GM21360 (cell line): ENCODE results near the gene MAPKAPK5.
A peak's percentile ranks its signal among the peaks of the same experiment; 100 is the strongest.
"Not testable (repeated sequence)": the region's sequence is repeated elsewhere in the genome, so short reads cannot be mapped to it uniquely, and the experiment has no call there.

Experiments used
- ATAC-seq: cut with Tn5 transposase; IDR thresholded peaks from one replicate; pipeline ENCODE4 v1.9.1; 2021; ENCODE audit warnings: mild to moderate bottlenecking, moderate library complexity; ENCODE audit not compliant: unreplicated experiment

MAPKAPK5 gene

GRCh38 chr12:111841750-111842555 lies at the start of gene MAPKAPK5:
Gene MAPKAPK5 (plus strand): TSS chr12:111842228. CDS start chr12:111842734, 506 bp downstream.
- ATAC-seq: peak; percentile 80

GRCh38 chr12:111792856-111793235 lies 49.2 kb upstream of the MAPKAPK5 start:
- ATAC-seq: no peak

- no peak for ATAC-seq
These were observed 43.8 kb upstream of the MAPKAPK5 start for GRCh38 chr12:111798182-111798581.

- ATAC-seq: no peak
These were observed 42.3 kb upstream of the MAPKAPK5 start for GRCh38 chr12:111799758-111800157.

GRCh38 chr12:111803038-111803626 lies 38.9 kb upstream of the MAPKAPK5 start:
- ATAC-seq: no peak

GRCh38 chr12:111803851-111804250 lies 38.2 kb upstream of the MAPKAPK5 start:
- no peak for ATAC-seq

GRCh38 chr12:111806304-111806703 lies 35.7 kb upstream of the MAPKAPK5 start:
- ATAC-seq: no peak

- no peak for ATAC-seq
These were observed 34.8 kb upstream of the MAPKAPK5 start for GRCh38 chr12:111807232-111807631.

- peak; percentile 51 for ATAC-seq
These were observed 28.9 kb upstream of the MAPKAPK5 start for GRCh38 chr12:111812881-111813741.

GRCh38 chr12:111816065-111816615 lies 25.9 kb upstream of the MAPKAPK5 start:
- no peak for ATAC-seq

GRCh38 chr12:111816898-111817297 lies 25.1 kb upstream of the MAPKAPK5 start:
- ATAC-seq: not testable (repeated sequence)

- ATAC-seq: no peak
These were observed 23.7 kb upstream of the MAPKAPK5 start for GRCh38 chr12:111818340-111818739.

GRCh38 chr12:111819191-111820158 lies 22.6 kb upstream of the MAPKAPK5 start:
- no peak for ATAC-seq

- not testable (repeated sequence) for ATAC-seq
These were observed 21.2 kb upstream of the MAPKAPK5 start for GRCh38 chr12:111820828-111821227.

- ATAC-seq: no peak
These were observed 19.1 kb upstream of the MAPKAPK5 start for GRCh38 chr12:111822886-111823285.

- ATAC-seq: no peak
These were observed 18.1 kb upstream of the MAPKAPK5 start for GRCh38 chr12:111823891-111824290.

- ATAC-seq: not testable (repeated sequence)
These were observed 17.7 kb upstream of the MAPKAPK5 start for GRCh38 chr12:111824312-111824711.

GRCh38 chr12:111825509-111825908 lies 16.5 kb upstream of the MAPKAPK5 start:
- no peak for ATAC-seq

GRCh38 chr12:111826316-111826715 lies 15.7 kb upstream of the MAPKAPK5 start:
- ATAC-seq: no peak

- no peak for ATAC-seq
These were observed 15.0 kb upstream of the MAPKAPK5 start for GRCh38 chr12:111826992-111827391.
